ENCODE results near the gene ELP1.
"Not testable (repeated sequence)": the region's sequence is repeated elsewhere in the genome, so short reads cannot be mapped to it uniquely, and the experiment has no call there.

ELP1 gene

GRCh38 chr9:108933231-108933717, 650 bp downstream of the ELP1 start:
- peak; percentile 59 for DNase-seq (ENCODE audit: low spot score)

DNA sequence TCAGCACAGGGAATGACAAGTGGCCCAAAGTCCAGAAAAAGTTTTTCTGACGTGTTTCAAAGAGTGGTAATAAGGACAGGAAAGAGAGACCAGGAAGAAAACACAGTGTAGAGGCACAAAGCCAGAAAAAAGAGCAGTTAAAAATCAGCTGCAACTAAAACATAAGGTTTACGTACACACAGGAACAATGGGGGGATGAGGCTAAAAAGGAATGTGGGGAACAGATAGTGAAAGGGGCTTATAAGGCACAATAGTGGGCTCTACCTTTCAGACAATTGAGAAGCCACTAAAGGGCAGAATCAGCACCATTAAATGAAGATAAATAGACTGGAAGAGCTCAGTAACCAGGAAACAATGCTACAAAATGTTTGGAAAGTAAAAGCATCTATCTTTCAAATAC, 5.5 kb downstream of the ELP1 start:
- DNase-seq (ENCODE audit: low spot score): no peak

GRCh38 chr9:108924466-108924865, 9.5 kb downstream of the ELP1 start:
- no peak for DNase-seq (ENCODE audit: low spot score)

- DNase-seq (ENCODE audit: low spot score): no peak
Observed at GRCh38 chr9:108921200-108921599, 12.7 kb downstream of the ELP1 start.

DNA sequence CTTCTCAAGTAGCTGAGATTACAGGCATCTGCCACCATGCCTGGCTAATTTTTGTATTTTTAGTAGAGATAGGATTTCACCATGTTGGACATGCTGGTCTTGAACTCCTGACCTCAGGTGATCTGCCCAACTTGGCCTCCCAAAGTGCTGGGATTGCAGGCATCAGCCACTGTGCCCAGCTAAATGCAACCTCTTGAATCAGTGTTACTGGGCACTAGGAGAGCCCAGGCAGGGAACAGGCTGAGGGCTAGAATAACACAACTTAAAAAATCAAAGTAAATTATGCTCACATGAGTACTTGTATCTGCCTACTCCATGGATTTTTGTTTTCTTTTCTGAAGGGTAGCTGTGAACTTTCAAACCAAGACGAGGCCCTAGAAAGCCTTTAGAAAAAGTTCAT, 13.5 kb downstream of the ELP1 start:
- not testable (repeated sequence) for DNase-seq (ENCODE audit: low spot score)

DNA sequence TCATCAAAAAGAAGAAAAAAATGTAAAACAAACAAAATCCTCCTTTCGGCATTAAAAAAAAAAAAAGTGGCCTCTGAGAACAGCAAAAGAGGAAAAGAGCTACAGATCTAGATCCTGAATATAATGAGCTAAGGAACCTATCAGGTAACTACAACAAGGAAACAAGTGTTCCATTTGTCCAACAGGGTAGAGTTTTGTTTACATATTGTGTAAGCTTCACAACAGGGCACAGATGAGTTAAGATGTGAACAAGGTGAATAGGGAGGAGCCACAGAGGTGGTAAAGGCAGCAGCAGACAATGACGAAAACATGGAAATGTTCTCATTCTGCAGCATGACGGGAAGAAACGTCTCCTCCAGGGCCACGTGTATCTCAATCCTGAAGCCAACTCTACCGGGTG, 14.4 kb downstream of the ELP1 start:
- DNase-seq (ENCODE audit: low spot score): no peak

DNA sequence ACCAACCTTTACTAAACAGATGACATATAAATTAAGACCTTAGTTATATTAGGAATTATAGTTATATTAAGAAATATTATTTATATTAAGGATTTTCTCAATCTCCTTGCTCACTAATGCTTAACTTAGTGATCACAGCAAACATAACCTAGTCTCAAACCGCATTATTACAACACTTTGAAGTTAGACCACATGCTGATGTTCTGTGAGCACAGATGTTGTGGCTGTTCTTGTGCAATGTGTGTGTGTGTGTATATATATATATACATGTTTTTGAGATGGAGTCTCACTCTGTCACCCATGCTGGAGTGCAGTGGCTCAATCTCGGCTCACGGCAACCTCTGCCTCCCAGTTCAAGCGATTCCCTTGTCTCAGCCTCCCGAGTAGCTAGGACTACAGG, 20.5 kb downstream of the ELP1 start:
- no peak for DNase-seq (ENCODE audit: low spot score)

DNA sequence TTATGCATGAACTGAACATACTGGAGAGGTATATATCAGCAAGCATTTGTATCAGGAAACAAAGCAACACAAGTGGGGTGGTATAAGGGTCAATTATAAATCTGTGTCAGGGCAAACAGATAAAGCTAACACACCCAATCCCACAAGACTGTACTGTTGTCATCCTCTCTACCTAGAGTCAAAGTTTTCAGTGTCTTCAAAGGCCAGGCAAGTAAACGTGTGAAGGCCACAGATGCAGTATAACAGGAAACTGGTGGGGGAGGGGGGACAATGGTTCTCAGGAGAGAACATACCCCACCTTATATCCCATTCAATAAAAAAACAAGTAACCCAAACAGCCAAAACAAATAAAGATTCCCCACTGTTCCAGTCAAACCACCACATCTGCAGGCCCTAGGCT, 22.1 kb downstream of the ELP1 start:
- no peak for DNase-seq (ENCODE audit: low spot score)

- no peak for DNase-seq (ENCODE audit: low spot score)
Observed at GRCh38 chr9:108910914-108911313, 23.0 kb downstream of the ELP1 start.

DNA sequence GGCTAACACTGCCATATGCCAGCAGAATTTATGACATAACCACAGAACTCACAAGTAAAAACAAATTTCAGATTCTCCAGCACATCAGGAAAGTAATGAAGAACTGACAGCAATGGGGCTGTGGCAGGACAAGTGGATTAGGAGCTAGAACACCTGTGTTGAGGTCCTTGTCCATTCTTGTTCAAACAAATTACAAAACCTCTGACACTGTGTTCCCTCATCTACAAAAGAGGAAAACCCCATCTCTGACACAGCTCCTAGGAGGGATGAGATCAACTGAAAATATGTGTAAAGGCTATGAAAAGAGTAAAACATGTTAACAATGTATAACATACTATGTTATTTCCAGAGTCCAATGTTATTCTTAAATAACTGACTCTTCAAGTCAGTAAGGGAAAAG, 23.5 kb downstream of the ELP1 start:
- DNase-seq (ENCODE audit: low spot score): no peak

- no peak for DNase-seq (ENCODE audit: low spot score)
Observed at GRCh38 chr9:108905494-108905893, 28.4 kb downstream of the ELP1 start.

DNA sequence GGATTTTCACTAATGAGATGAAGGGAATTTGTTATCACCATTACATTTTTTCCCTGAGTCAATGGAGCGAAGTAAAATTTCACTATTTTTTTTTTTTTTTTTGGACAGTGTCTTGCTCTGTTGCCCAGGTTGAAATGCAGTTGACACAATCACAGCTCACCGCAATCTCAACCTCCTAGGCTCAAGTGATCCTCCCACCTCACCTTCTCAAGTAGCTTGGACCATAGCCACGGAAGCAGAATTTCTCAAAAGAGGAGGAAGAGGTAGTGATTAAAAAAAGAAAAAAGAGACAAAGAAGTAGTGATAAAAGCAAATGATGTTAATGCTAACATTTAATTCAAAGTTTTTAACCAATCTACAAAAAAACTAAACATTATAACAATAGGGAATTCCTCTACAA, 29.8 kb downstream of the ELP1 start:
- DNase-seq (ENCODE audit: low spot score): no peak

- DNase-seq (ENCODE audit: low spot score): no peak
Observed at GRCh38 chr9:108903420-108904103, 30.4 kb downstream of the ELP1 start.

DNA sequence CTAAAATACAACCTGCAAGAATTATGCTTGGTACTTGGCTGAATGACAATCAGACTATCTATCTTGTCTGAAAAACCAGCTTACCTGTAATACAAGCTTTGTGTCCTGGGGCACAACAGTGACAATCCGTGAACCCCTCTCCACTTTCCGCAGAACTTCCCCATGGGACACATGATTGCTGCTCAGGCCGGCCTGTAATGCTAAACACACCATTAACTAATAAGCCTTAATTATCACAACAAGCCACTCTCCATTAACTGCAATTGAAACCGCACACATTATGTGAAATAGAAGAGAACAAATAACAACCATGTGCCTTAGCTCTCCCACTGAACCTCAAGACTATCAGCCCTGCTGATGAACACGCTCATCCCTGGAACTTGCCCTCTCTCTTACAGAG, 33.7 kb downstream of the ELP1 start:
- no peak for DNase-seq (ENCODE audit: low spot score)

DNA sequence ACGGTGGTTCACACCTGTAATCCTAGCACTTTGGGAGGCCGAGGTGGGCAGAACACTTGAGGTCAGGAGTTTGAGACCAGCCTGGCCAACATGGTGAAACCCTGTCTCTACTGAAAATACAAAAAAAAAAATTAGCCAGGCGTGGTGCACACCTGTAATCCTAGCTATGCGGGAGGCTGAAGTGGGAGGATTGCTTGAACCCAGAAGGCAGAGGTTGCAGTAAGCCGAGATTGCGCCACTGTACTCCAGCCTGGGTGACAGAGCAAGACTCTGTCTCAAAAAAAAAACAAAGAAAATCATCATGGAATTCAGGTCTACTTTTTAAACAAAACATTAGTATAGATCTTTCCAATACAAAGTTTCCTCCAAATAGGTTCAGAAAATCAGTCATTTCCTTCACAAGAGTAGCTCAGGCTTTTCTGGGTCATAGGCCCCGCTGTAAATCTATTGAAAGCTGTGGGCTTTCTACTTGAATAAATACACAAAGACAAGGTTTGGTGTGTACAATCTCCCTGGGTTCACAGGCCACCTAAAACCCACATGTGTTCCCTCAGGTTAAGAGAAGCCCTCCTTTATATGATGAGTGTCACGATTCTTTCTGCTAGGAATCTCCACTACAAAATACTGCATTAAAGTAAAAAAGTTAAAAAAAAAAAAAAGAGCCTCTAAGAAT, 34.8 kb downstream of the ELP1 start:
- DNase-seq (ENCODE audit: low spot score): not testable (repeated sequence)

DNA sequence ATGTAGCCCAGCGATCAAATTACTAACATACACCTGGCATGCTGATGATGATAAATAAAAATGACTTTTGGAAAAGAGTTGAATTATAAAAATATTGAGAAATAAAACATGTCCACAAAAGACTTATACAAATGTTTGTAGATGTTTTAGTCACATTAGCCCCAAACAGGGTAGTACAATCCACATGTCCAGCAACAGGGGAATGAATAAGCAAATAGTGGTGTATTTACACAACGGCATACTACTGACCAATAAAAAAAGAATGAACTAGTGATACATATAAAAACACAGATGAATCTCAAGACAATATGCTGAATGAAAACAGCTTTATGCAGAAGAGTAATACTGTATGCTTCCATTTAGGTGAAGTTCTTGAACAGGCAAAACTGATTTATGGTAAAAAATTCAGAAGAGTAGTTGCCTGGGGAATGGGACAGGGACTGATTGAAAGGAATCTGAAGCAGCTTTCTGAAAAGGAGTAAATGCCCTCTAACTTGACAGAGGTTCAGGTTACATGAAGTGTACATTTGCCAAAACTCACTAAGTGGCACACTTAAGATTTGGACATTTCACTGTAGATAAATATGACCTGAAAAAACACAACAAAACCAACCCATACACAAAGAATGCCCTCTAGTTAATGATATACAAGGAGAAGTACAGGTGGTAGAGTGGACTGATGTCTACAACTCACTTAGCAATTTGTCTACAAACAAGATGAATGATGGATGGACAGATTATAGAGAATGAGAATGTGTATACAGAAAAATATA, 36.4 kb downstream of the ELP1 start:
- DNase-seq (ENCODE audit: low spot score): no peak

- DNase-seq (ENCODE audit: low spot score): no peak
Observed at GRCh38 chr9:108894225-108894997, 39.5 kb downstream of the ELP1 start.

DNA sequence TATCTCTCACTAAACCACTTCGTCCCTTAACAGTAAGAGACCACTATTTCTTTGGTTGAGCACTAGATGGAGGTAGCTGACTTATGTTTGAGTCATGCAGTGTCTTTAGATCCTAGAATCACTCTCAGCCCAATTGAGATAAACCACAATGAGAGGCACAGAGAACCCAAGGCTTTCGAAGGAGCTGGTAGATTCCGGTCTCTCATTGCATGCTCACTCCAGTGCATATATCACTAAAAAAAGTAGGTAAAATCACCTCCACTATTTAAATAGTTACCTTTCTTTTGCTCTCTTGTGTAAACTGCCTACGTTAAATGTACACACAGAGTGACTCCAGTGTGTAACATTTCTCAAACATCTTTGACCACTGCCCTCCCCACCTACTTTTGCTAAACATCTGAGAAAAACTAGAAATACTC, 44.3 kb downstream of the ELP1 start:
- peak; percentile 57 for DNase-seq (ENCODE audit: low spot score)

DNA sequence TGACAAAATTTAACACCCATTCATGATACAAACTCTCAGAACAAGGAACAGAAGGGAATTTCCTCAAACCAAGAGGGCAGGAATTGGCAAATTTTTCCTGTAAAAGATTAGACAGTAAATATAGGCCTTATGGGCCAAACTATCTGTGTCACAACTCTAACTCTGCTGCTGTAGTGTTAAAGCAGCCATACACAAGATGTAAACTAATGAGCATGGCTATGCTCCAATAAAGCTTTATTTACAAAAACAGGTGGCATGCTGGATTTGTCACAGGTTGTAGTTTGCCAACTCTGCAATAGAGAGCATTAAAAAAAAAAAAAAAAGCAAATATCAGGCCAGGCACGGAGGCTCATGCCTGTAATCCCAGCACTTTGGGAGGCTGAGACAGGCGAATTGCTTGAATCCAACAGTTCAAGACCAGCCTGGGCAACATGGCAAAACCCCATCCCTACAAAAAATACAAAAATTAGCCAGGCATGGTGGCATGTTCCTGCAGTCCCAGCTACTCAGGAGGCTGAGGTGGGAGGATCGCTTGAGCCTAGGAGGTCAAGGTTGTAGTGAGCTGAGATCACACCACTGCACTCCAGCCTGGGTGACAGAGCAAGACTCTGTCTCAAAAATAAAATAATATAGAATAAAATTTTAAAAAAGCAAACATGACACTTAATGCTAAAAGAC, 47.2 kb downstream of the ELP1 start:
- DNase-seq (ENCODE audit: low spot score): not testable (repeated sequence)

DNA sequence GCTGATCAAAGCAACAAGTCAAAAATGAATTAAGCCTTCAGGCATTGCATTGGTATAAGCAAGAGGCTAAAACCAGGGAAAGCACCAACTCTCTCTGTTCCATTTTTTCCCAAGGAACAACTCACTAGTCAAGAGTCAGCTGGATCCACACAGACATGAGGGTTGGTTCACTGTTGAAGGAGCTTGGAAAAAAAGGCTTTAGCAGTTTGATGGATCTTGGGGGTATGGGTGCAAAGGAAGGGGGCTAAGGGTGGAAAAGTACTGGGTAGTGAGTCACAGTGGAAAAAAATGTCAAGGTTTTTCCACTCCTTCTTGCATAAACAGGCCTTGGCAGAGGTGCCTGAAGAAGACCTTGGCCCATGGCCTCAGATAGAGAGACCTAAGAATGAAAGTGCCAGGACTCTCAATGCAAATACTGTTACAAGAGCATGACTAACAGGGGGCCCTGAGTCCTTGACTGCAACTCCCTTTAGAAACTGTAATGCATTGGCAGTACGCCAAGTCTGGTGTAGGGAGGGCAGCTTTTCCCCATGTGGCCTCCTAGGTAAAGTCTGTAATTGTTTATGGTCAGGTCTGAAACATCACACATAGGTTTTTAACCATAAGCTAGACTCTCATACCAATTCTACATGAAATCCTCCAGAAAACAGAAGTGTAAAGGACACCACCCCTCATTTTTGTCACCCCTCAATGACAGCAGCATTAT, 48.1 kb downstream of the ELP1 start:
- DNase-seq (ENCODE audit: low spot score): peak; percentile 58

DNA sequence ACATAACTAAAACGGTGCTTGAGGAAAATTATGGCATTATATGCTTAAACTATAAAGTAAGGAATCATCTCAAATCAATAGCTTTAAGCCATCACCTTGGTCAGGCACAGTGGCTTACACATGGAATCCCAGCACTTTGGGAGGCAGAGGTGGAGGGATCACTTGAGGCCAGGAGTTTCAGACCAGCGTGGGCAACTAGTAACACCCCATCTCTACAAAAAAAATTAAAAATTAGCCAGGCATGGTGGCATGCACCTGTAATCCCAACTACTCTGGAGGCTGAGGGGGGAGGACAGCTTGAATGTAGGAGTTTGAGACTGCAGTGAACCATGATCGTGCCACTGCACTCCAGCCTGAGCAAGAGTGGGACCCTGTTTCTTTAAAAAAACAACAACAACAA, 49.2 kb downstream of the ELP1 start:
- DNase-seq (ENCODE audit: low spot score): no peak

Data from RKO (cell line).